ENCODE results near the gene RLF. TPM values are rescaled to one million over a fixed set of nuclear protein-coding genes. Genes with fewer than 3 reads are reported as not detected.

RLF gene
- polyA plus RNA-seq, 1 donor (not counting 4 experiments of a cell fraction or from before 2014, with no cell fraction given): 10.7 TPM

GRCh38 chr1:40274331-40274730 is 113.1 kb downstream of the RLF start:
- Histone ChIP-seq H3K9ac (ENCODE audit: control insufficient read depth, extremely low read depth, insufficient read depth, low read length) (no peak overlapping the region), H3K9me3 (ENCODE audit: control insufficient read depth, low read depth, low read length) (no peaks in the 10 kb centered on the region), H4K20me1 (ENCODE audit: control insufficient read depth, extremely low read depth, insufficient read depth, low read length) (no peaks in the 10 kb centered on the region), H3K4me1 (ENCODE audit: control insufficient read depth, extremely low read depth, insufficient read depth, low read length) (peaks cover 8% of the 10 kb centered on the region), H2AFZ (ENCODE audit: control insufficient read depth, low read length) (no peak overlapping the region), H3K4me3 (ENCODE audit: control insufficient read depth in 2 of 3, extremely low read depth in 1 of 3, insufficient read depth in 2 of 3, low read depth in 1 of 3, low read length in 3 of 3) (no peak overlapping the region), H3K4me2 (ENCODE audit: control insufficient read depth, extremely low read depth, insufficient read depth, low read depth, low read length) (no peak overlapping the region), H3K27me3 (ENCODE audit: control insufficient read depth, extremely low read depth, insufficient read depth, low read length) (no peaks in the 10 kb centered on the region), H3K27ac (ENCODE audit: control insufficient read depth, insufficient read depth, low read length) (no peak overlapping the region), H3K79me2 (ENCODE audit: control insufficient read depth, insufficient read depth, low read length) (peaks cover 9% of the 10 kb centered on the region), H3K36me3 (ENCODE audit: control insufficient read depth in 2 of 2, extremely low read depth in 1 of 2, insufficient read depth in 2 of 2, low read length in 2 of 2) (peaks cover 12 to 23% of the 10 kb centered on the region in 2 experiments), H3K9me1 (ENCODE audit: control insufficient read depth, extremely low read depth, insufficient read depth, low read length) (no peaks in the 10 kb centered on the region)
- dilution Hi-C loops (cut with MboI; ENCODE audit: extremely low pct_ligation_motif_present, low sequenced_read_pairs): no loop called here
- FAIRE-seq (no peak), DNase-seq (ENCODE audit: low read depth, low spot score) (no peak)
- TF ChIP-seq EZH2 (IDR thresholded peaks at IDR 0.05; ENCODE audit: low read length) (no peak), CTCF (optimal IDR thresholded peaks at IDR 0.05 in 1 of 3, IDR thresholded peaks at IDR 0.05 in 1 of 3, conservative IDR thresholded peaks at IDR 0.05 in 1 of 3; ENCODE audit: extremely low read depth in 1 of 3, insufficient read depth in 2 of 3, low read length in 3 of 3) (no peak)

GRCh38 chr1:40276122-40276521 is 114.9 kb downstream of the RLF start:
- H3K4me1 ChIP-seq (ENCODE audit: control insufficient read depth, extremely low read depth, insufficient read depth, low read length): no peaks in the 10 kb centered on the region
- H3K9me3 ChIP-seq (ENCODE audit: control insufficient read depth, low read depth, low read length): no peaks in the 10 kb centered on the region
- TF ChIP-seq EZH2 (IDR thresholded peaks at IDR 0.05; ENCODE audit: low read length) (no peak), CTCF (optimal IDR thresholded peaks at IDR 0.05 in 1 of 3, IDR thresholded peaks at IDR 0.05 in 1 of 3, conservative IDR thresholded peaks at IDR 0.05 in 1 of 3; ENCODE audit: extremely low read depth in 1 of 3, insufficient read depth in 2 of 3, low read length in 3 of 3) (no peak)
- no peak overlapping the region for H2AFZ ChIP-seq (ENCODE audit: control insufficient read depth, low read length)
- no peak overlapping the region for H3K4me2 ChIP-seq (ENCODE audit: control insufficient read depth, extremely low read depth, insufficient read depth, low read depth, low read length)
- H3K79me2 ChIP-seq (ENCODE audit: control insufficient read depth, insufficient read depth, low read length): peaks cover 12% of the 10 kb centered on the region
- no peak overlapping the region for H3K27ac ChIP-seq (ENCODE audit: control insufficient read depth, insufficient read depth, low read length)
- no peaks in the 10 kb centered on the region for H3K27me3 ChIP-seq (ENCODE audit: control insufficient read depth, extremely low read depth, insufficient read depth, low read length)
- FAIRE-seq (no peak), DNase-seq (ENCODE audit: low read depth, low spot score) (no peak)
- dilution Hi-C loops (cut with MboI; ENCODE audit: extremely low pct_ligation_motif_present, low sequenced_read_pairs): no loop called here
- H3K36me3 ChIP-seq (ENCODE audit: control insufficient read depth in 2 of 2, extremely low read depth in 1 of 2, insufficient read depth in 2 of 2, low read length in 2 of 2): peaks cover 13 to 23% of the 10 kb centered on the region in 2 experiments
- no peaks in the 10 kb centered on the region for H3K9me1 ChIP-seq (ENCODE audit: control insufficient read depth, extremely low read depth, insufficient read depth, low read length)
- H3K9ac ChIP-seq (ENCODE audit: control insufficient read depth, extremely low read depth, insufficient read depth, low read length): no peak overlapping the region
- no peaks in the 10 kb centered on the region for H4K20me1 ChIP-seq (ENCODE audit: control insufficient read depth, extremely low read depth, insufficient read depth, low read length)
- no peak overlapping the region for H3K4me3 ChIP-seq (ENCODE audit: control insufficient read depth in 2 of 3, extremely low read depth in 1 of 3, insufficient read depth in 2 of 3, low read depth in 1 of 3, low read length in 3 of 3)
